GM13976 (cell line): ENCODE data around the gene LY6G6F.
A peak's percentile ranks its signal among the peaks of the same experiment; 100 is the strongest.

Experiments
- DNase-seq: peaks from one replicate; pipeline ENCODE4 v3.0.0; 2012; ENCODE audit warnings: low spot score
- CTCF ChIP-seq: IDR thresholded peaks from 2 replicates; pipeline ENCODE4 v1.5.1; 2012; ENCODE audit warnings: borderline replicate concordance, mild to moderate bottlenecking; ENCODE audit not compliant: insufficient read depth; ENCODE audit errors: extremely low read depth, missing control alignments, control extremely low read depth
- in situ Hi-C: fragments of 300-500 bp; cut with MboI; formaldehyde crosslinking; loops from one replicate; pipeline ENCODE4 v1.12.0; 2022; ENCODE audit warnings: low sequenced_read_pairs, mixed read lengths, inconsistent platforms; ENCODE audit not compliant: unreplicated experiment

The LY6G6F gene

GRCh38 chr6:31687860-31688693, 18.6 kb upstream of the LY6G6F start:
- DNase-seq, result no peak
- in situ Hi-C loops, result loop anchor here (10.0 kb wide), 1 partner anchor 267 kb away; the partner anchor contains the start of genes NELFE and SKIC2
- TF ChIP-seq CTCF, result no peak

GRCh38 chr6:31689249-31690110, 17.2 kb upstream of the LY6G6F start:
- peak; percentile 29 for TF ChIP-seq CTCF

GRCh38 chr6:31690231-31691077, 16.2 kb upstream of the LY6G6F start:
- no peak for TF ChIP-seq CTCF
- peak; percentile 29 for DNase-seq
- in situ Hi-C loops, result no loop called here

More at GRCh38 chr6:31689249-31690110, 17.2 kb upstream of the LY6G6F start:
- in situ Hi-C loops, result loop anchor here (10.0 kb wide), 1 partner anchor 265 kb away; the partner anchor contains the start of genes NELFE and SKIC2
- peak; percentile 46 for DNase-seq

- TF ChIP-seq CTCF, result no peak
- in situ Hi-C loops, result no loop called here
- DNase-seq, result no peak
Observed at GRCh38 chr6:31691078-31691463, 15.6 kb upstream of the LY6G6F start.

GRCh38 chr6:31691564-31692108, 15.0 kb upstream of the LY6G6F start:
- in situ Hi-C loops, result no loop called here
- TF ChIP-seq CTCF, result no peak
- DNase-seq, result no peak
